HG03064 (cell line): ENCODE data around the gene PDCD11.
"Not testable (repeated sequence)": the region's sequence is repeated elsewhere in the genome, so short reads cannot be mapped to it uniquely, and the experiment has no call there.

Experiments
- ATAC-seq: cut with Tn5 transposase; IDR thresholded peaks from one replicate; pipeline ENCODE4 v1.9.1; 2021; ENCODE audit warnings: low read depth; ENCODE audit not compliant: unreplicated experiment

PDCD11 gene

DNA sequence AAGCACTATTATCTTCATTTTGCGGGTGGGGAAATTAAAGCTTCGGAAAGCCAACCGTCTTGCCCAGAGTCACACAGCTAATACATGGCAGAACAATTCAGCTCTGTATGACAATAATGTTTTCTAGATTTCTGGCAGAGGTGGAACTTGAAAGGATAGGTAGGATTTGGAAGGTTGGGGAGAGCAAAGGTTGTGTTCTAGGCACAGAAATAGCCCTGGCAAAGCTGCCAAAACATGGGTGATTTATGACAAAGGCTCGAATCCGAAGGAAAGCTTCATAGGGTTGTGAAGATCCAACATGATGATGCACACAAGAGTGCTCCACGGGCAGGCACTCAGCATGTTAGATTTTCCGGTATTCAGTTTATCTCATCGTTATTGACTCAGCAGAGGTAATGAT lies 19.2 kb downstream of the PDCD11 start:
- ATAC-seq: no peak

- no peak for ATAC-seq
These were observed 20.2 kb downstream of the PDCD11 start for GRCh38 chr10:103416436-103417147.

- ATAC-seq: not testable (repeated sequence)
These were observed 20.7 kb downstream of the PDCD11 start for GRCh38 chr10:103417148-103417469.

DNA sequence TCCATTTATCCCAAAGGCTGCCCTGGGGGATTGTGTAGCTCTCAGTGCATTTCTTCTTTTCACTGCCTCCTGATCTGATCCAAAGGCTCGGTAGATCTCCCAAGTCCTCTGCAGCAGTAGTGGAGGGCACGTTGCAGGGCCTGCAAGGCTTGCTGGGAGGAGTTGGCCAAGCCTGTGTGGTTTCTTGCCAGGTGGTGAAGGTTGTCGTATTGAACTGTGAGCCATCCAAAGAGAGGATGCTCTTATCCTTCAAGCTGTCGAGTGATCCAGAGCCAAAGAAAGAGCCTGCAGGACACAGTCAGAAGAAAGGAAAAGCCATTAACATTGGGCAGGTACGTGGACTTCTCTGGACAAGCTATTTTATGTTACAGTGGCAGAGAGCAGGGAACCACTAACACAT lies 21.2 kb downstream of the PDCD11 start:
- no peak for ATAC-seq

DNA sequence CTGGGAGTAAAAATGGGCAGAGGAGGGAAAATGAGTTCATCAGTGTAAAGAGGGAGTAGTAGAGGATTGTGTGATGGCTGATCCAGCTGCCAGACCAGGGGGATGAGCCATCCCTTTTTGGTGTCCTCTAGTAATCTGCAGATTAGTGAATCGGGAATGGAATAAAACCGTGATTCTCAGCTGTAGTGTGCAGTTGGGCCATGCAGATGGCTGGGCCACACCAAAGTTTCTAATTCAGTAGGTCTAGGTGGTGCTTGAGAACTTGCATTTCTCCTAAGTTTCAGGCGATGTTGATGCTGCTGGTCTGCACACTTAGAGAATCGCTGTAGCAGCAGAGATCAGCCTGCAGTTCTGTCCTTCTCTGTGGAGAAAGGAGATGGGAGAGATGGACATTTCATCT lies 22.7 kb downstream of the PDCD11 start:
- ATAC-seq: no peak

- no peak for ATAC-seq
These were observed 27.3 kb downstream of the PDCD11 start for GRCh38 chr10:103423748-103424147.

DNA sequence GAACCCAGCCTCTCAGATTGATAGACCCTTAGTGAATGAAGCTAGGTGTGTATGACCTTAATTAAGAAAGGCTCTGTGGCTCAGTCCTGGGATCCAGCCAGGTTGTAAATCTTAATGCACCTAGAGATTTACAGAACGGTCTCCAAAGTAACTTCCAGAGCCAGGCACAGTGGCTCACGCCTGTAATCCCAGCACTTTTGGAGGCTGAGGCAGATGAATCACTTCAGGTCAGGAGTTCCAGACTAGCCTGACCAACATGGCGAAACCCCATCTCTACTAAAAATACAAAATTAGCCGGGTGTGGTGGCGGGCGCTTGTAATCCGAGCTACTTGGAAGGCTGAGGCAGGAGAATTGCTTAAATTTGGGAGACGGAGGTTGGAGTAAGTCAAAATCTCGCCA lies 31.4 kb downstream of the PDCD11 start:
- ATAC-seq: no peak

GRCh38 chr10:103428989-103429643 lies 32.7 kb downstream of the PDCD11 start:
- no peak for ATAC-seq

- ATAC-seq: no peak
These were observed 33.2 kb downstream of the PDCD11 start for GRCh38 chr10:103429647-103430046.

- ATAC-seq: no peak
These were observed 35.5 kb downstream of the PDCD11 start for GRCh38 chr10:103431902-103432301.

GRCh38 chr10:103433858-103434257 lies 37.4 kb downstream of the PDCD11 start:
- no peak for ATAC-seq

DNA sequence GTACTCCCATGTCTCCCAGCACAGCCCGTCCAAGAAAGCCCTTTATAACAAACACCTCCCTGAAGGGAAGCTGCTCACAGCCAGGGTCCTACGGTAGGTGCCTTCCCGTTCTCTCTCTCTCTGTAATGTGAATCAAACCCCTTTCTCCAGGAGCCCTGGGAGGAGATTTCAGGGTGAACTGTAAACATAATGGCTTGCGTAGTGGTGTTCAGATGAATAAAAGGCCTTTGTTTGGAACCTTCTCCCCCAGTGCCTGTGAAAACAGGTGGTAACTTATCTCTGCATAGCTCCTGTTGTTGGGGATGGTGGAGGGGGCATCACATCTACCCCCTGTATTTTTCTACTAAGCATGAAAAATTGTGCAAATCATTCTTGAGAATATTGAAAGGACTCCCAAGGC lies 43.4 kb downstream of the PDCD11 start:
- no peak for ATAC-seq

DNA sequence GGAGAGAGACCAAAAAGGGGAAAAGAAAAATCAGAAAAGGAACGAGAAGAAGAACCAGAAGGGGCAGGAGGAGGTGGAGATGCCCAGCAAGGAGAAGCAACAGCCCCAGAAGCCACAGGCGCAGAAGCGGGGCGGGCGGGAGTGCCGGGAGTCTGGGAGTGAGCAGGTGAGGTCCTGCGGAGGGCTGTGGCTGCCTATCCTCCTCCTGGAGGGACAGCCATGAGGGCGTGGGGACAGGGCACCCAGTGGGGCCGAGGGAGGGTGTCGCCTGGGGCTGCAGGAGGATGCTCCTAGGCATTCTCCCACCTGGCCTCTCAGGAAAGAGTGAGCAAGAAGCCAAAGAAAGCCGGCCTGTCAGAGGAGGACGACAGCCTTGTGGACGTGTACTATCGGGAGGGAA lies 44.0 kb downstream of the PDCD11 start:
- ATAC-seq: no peak

DNA sequence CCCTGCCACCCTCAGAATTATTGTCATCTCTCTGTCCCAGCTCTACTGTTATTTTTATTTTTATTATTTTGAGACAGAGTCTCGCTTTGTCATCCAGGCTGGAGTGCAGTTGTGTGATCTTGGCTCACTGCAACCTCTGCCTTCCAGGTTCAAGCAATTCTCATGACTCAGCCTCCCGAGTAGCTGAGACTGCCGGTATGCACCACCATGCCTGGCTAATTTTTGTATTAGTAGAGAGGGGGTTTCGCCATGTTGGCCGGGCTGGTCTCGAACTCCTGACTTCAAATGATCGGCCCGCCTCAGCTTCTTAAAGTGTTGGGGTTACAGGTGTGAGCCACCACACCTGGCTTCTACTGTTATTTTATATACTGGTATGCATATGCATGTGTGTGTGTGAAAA lies 44.8 kb downstream of the PDCD11 start:
- no peak for ATAC-seq

GRCh38 chr10:103441611-103442010 lies 45.2 kb downstream of the PDCD11 start:
- no peak for ATAC-seq

- no peak for ATAC-seq
These were observed 45.6 kb downstream of the PDCD11 start for GRCh38 chr10:103442031-103442461.

DNA sequence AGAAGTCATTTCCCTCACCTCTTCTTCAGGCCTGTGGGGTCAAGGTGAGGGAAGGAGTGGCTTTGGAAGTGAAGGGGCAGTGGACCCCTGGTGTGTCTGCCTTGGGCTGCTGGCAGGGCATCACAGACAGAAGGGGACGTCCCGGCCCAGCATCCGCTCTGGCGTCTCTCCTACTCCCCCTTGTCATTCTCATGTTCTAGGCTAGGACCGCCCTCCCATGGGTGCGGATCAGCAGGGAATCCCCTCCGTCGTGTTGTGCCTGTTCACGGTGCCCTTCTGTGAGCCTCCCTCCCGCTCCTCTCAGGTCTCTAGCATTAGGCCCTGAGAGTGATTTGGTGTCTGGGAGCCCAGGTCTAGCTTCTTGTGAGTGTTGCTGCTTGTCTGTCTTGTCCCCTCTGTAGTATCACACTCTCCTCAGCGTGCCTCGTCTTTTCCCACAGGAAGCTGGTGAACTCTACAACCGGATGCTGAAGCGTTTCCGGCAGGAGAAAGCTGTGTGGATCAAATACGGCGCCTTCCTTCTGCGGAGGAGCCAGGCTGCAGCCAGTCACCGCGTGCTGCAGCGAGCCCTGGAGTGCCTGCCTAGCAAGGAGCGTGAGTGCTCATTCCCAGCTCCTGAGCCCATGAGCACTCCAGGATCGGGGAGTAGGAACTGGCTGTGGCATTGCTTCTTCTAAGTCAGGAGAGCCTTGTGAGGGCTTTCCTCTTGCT lies 47.2 kb downstream of the PDCD11 start:
- no peak for ATAC-seq

GRCh38 chr10:103444478-103444877 lies 48.1 kb downstream of the PDCD11 start:
- no peak for ATAC-seq

DNA sequence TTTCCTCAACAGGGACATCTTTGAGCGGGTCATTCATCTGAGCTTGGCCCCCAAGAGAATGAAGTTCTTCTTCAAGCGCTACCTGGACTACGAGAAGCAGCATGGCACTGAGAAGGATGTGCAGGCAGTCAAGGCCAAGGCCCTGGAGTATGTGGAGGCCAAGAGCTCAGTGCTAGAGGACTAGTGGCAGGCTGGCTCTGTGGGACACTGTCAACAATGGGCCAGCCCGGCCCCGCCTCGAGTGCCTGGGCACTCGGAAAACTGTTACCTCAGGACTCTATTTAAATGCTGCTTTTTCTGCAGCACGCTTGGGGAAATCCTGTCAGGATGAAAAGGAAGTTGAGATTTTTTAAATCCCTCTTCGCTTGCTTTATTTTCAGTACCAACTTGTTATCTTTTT lies 48.9 kb downstream of the PDCD11 start:
- no peak for ATAC-seq

DNA sequence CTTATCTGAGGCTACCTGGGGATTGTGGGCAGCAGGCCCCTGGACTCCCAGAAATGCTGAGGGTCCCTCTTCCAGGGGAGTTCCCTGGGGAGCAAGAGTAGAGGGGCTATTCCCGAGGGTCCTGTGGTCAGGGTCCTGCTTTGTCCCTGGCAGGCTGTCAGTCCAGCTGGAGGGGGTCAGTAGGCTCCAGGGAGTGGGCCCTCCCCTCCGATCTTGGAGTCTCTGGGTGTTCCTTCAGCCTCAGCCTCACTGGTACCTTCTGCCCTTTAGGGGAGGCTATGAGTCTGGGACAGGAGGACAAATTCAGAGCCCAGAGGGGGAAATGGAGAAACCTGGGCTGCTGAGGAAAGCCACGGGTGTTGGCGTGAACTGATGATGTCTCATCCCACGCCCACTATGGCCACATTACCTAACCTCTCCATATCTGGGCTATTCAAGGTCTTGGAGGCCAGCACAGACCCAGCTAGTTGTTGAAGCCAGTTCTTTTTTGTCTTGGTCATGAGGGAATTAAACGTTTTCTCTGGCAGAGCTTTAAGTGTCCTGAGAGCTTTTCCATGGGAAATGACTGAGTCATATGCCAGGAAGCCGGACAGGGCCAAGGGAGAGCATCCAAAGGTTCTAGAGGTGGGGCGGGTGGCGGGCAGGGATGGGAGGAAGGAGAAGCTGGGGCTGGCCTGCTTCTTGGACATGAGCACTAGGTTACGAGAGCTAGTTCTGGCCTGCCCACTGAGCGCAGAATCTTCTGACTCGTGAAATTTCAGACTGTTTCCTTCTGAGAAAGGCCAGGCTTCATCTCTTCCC lies 49.5 kb downstream of the PDCD11 start:
- no peak for ATAC-seq

DNA sequence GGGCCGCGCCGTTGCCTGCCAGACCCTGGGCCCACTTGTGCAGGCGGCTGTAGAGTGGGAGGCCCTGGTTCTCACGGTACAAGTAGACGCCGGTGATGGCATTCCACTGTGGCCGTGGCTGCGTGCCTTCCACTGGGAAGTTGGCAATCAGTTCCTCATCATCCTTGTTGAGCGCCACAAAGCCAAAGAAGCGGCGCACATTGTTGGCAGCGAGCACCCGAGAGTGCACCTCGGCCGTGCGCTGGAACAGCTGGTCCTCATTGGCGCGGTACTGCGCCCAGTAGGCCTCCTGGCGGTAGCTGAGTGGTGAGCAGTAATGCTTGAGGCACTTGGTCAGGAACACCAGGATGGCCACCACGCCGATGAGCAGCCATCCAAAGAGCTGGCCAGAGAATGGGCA lies 50.8 kb downstream of the PDCD11 start:
- no peak for ATAC-seq
